HepG2 (cell line): ENCODE measurements around the gene PLEKHM2. TPM values are rescaled to one million over a fixed set of nuclear protein-coding genes. Genes with fewer than 3 reads are reported as not detected.
A peak's percentile ranks its signal among the peaks of the same experiment; 100 is the strongest.

Source experiments
- ATF7-NPFF ChIP-seq: sonication (generic); formaldehyde crosslinking; IDR thresholded peaks from 2 replicates; pipeline ENCODE4 v1.8.1; 2023; ENCODE audit warnings: mild to moderate bottlenecking, low read depth, missing genetic modification reagents, moderate library complexity
- HNF4A ChIP-seq: sonication (generic); formaldehyde crosslinking; IDR thresholded peaks from 2 replicates; pipeline ENCODE4 v1.4.0; 2020; ENCODE audit warnings: missing genetic modification reagents
- KDM5B ChIP-seq: sonication (generic); formaldehyde crosslinking; IDR thresholded peaks from 2 replicates; pipeline ENCODE4 v1.4.0; 2020; ENCODE audit warnings: missing genetic modification reagents, mild to moderate bottlenecking, borderline replicate concordance
- KLF11 ChIP-seq: IDR thresholded peaks from 2 replicates; pipeline ENCODE4 v1.6.1; 2016; ENCODE audit warnings: missing compliant biosample characterization
- KLF13 ChIP-seq: sonication (generic); formaldehyde crosslinking; IDR thresholded peaks from 2 replicates; pipeline ENCODE4 v1.4.0; 2020; ENCODE audit warnings: mild to moderate bottlenecking, missing genetic modification reagents
- MXD4 ChIP-seq: IDR thresholded peaks from 2 replicates; pipeline ENCODE4 v1.6.1; 2016; ENCODE audit warnings: mild to moderate bottlenecking, missing biosample characterization, missing genetic modification reagents
- NCOA1 ChIP-seq: sonication (generic); formaldehyde crosslinking; IDR thresholded peaks from 2 replicates; pipeline ENCODE4 v1.9.0; 2021; ENCODE audit warnings: missing genetic modification reagents
- NRL ChIP-seq: sonication (generic); formaldehyde crosslinking; IDR thresholded peaks from 2 replicates; pipeline ENCODE4 v1.5.0; 2020; ENCODE audit warnings: missing genetic modification reagents, mild to moderate bottlenecking, moderate library complexity, borderline replicate concordance
- RBM22 ChIP-seq: fragments of 200-400 bp; formaldehyde crosslinking; optimal IDR thresholded peaks from 2 replicates; pipeline ENCODE3; 2017; ENCODE audit warnings: mild to moderate bottlenecking, low read length, moderate library complexity
- RFXANK ChIP-seq: IDR thresholded peaks from 2 replicates; pipeline ENCODE4 v1.6.1; 2016
- RNF2 ChIP-seq: fragments of 450-650 bp; conservative IDR thresholded peaks from 2 replicates; pipeline ENCODE4 v1.6.1; 2016; ENCODE audit warnings: low read depth
- TCF7 ChIP-seq: sonication (generic); IDR thresholded peaks from 2 replicates; pipeline ENCODE4 v1.6.1; 2016; ENCODE audit warnings: antibody characterized with exemption, low read depth
- TEAD3 ChIP-seq: optimal IDR thresholded peaks from 2 replicates; pipeline ENCODE3; 2016; ENCODE audit warnings: borderline replicate concordance
- TOE1 ChIP-seq: sonication (generic); formaldehyde crosslinking; IDR thresholded peaks from 2 replicates; pipeline ENCODE4 v1.4.0; 2020; ENCODE audit warnings: mild to moderate bottlenecking, missing genetic modification reagents
- ZC3H4 ChIP-seq: sonication (generic); formaldehyde crosslinking; IDR thresholded peaks from 2 replicates; pipeline ENCODE4 v1.4.0; 2020; ENCODE audit warnings: missing genetic modification reagents, borderline replicate concordance
- ZNF432 ChIP-seq: sonication (generic); formaldehyde crosslinking; IDR thresholded peaks from 2 replicates; pipeline ENCODE4 v1.5.0; 2020; ENCODE audit warnings: missing genetic modification reagents, mild to moderate bottlenecking, borderline replicate concordance
- ZNF501 ChIP-seq: sonication (generic); formaldehyde crosslinking; IDR thresholded peaks from 2 replicates; pipeline ENCODE4 v1.5.1; 2020; ENCODE audit warnings: mild to moderate bottlenecking, moderate library complexity, missing genetic modification reagents
- ZNF547 ChIP-seq: sonication (generic); formaldehyde crosslinking; IDR thresholded peaks from 2 replicates; pipeline ENCODE4 v1.5.1; 2020; ENCODE audit warnings: mild to moderate bottlenecking, missing genetic modification reagents
- ZNF747 ChIP-seq: sonication (generic); formaldehyde crosslinking; IDR thresholded peaks from 2 replicates; pipeline ENCODE4 v1.8.1; 2023; ENCODE audit warnings: missing genetic modification reagents, mild to moderate bottlenecking, borderline replicate concordance
- ZNF790 ChIP-seq: sonication (generic); formaldehyde crosslinking; IDR thresholded peaks from 2 replicates; pipeline ENCODE4 v1.8.0; 2022; ENCODE audit warnings: missing genetic modification reagents, mild to moderate bottlenecking, borderline replicate concordance
- ZSCAN31 ChIP-seq: sonication (generic); formaldehyde crosslinking; IDR thresholded peaks from 2 replicates; pipeline ENCODE4 v1.5.0; 2020; ENCODE audit warnings: low read depth, mild to moderate bottlenecking, missing genetic modification reagents
- polyA plus RNA-seq, 8 experiments: library from polyadenylated mRNA; depleted of rRNA in 3 of 8; stranded (reverse) in 7 of 8; unstranded in 1 of 8; fragments of >200 nt; fragmentation: Illumina TruSeq in 4 of 8; extraction: Trizol in 4 of 8; gene quantifications; 2 replicates each; pipeline versions ENCODE4 v1.2.1 to v1.2.3, GENCODE V29; 2011 to 2016; ENCODE audit warnings: low read depth in 4 of 8, missing spikeins in 1 of 8, mixed read lengths in 1 of 8; ENCODE audit not compliant: insufficient read depth in 1 of 8
- total RNA-seq, 5 experiments: library from RNA; depleted of rRNA; stranded (reverse); fragments of >200 nt; fragmentation: Illumina TruSeq; extraction: Trizol; gene quantifications; 2 replicates each; pipeline ENCODE4 v1.2.3, GENCODE V29; 2016; ENCODE audit warnings: low read depth in 1 of 5
- TF ChIP-seq, protein P1 (sequence below): sonication (generic); formaldehyde crosslinking; IDR thresholded peaks from 2 replicates; pipeline ENCODE4 v1.5.0; 2020; ENCODE audit warnings: missing genetic modification reagents
- TF ChIP-seq, protein P2 (sequence below): sonication (generic); formaldehyde crosslinking; IDR thresholded peaks from 2 replicates; pipeline ENCODE4 v1.4.0; 2020; ENCODE audit warnings: mild to moderate bottlenecking, low read depth, missing genetic modification reagents
- TF ChIP-seq, protein P3 (sequence below): sonication (generic); formaldehyde crosslinking; IDR thresholded peaks from 2 replicates; pipeline ENCODE4 v1.4.0; 2020; ENCODE audit warnings: mild to moderate bottlenecking, missing genetic modification reagents, borderline replicate concordance

Gene PLEKHM2
- total and polyA plus RNA-seq, 2 of the 13 experiments (the other 11 are each of a cell fraction or from before 2014, with no cell fraction given): 16.5 to 27.3 TPM

DNA sequence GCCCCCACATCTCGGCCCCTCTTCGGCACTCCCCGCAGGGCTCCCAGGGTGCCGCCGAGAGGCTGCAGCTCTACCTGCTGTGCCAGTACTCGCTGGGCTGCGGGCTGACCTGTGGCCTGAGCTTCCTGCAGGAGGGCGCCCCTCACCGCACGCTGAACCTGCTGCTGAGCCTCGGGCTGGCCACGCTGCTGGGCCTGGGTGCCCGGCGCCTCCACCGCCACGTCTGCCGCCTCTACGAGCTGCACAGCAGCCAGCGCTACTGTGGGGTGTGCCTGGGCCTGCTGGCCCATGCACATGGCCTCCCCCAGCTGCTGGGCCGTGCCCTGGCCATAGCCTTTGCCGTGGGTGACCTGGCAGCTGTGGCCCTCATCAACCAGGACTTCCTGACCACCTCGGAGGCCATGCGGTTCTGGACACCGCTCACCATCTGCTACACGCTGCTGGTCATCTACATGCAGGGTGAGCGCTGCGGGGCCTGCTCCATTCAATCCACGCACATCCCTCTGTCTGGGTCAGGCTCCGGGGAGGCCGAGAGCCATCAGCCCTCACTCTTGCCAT lies 60.1 kb downstream of the PLEKHM2 start (continued):
- TF ChIP-seq, protein P1, sequence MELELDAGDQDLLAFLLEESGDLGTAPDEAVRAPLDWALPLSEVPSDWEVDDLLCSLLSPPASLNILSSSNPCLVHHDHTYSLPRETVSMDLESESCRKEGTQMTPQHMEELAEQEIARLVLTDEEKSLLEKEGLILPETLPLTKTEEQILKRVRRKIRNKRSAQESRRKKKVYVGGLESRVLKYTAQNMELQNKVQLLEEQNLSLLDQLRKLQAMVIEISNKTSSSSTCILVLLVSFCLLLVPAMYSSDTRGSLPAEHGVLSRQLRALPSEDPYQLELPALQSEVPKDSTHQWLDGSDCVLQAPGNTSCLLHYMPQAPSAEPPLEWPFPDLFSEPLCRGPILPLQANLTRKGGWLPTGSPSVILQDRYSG (CRISPR knock-in tag): no peak
- TF ChIP-seq TOE1 (CRISPR knock-in tag) (no peak), RBM22 (no peak), ZNF432 (CRISPR knock-in tag) (no peak), ZNF501 (CRISPR knock-in tag) (0 out of 2 replicates have a peak, but pooled peaks have one; percentile 54), ZC3H4 (CRISPR knock-in tag) (no peak), MXD4 (CRISPR knock-in tag) (0 out of 2 replicates have a peak, but pooled peaks have one; percentile 17), TEAD3 (CRISPR knock-in tag) (peak; percentile 11), RNF2 (peak; percentile 66; the same call in 1 of the 2 replicates), KDM5B (CRISPR knock-in tag) (no peak; the same call in 1 of the 2 replicates), ZNF790 (CRISPR knock-in tag) (peak; percentile 61; the same call in 1 of the 2 replicates), ZNF547 (0 out of 2 replicates have a peak, but pooled peaks have one; percentile 19), TCF7 (no peak), NRL (CRISPR knock-in tag) (0 out of 2 replicates have a peak, but pooled peaks have one; percentile 46), KLF13 (CRISPR knock-in tag) (no peak), ZSCAN31 (no peak), ATF7-NPFF (CRISPR knock-in tag) (peak; percentile 53; the same call in 1 of the 2 replicates), KLF11 (no peak), ZNF747 (no peak), NCOA1 (CRISPR knock-in tag) (no peak), RFXANK (CRISPR knock-in tag) (no peak), HNF4A (CRISPR knock-in tag) (0 out of 2 replicates have a peak, but pooled peaks have one; percentile 5)
- TF ChIP-seq, protein P2, sequence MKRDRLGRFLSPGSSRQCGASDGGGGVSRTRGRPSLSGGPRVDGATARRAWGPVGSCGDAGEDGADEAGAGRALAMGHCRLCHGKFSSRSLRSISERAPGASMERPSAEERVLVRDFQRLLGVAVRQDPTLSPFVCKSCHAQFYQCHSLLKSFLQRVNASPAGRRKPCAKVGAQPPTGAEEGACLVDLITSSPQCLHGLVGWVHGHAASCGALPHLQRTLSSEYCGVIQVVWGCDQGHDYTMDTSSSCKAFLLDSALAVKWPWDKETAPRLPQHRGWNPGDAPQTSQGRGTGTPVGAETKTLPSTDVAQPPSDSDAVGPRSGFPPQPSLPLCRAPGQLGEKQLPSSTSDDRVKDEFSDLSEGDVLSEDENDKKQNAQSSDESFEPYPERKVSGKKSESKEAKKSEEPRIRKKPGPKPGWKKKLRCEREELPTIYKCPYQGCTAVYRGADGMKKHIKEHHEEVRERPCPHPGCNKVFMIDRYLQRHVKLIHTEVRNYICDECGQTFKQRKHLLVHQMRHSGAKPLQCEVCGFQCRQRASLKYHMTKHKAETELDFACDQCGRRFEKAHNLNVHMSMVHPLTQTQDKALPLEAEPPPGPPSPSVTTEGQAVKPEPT (CRISPR knock-in tag): no peak
- TF ChIP-seq, protein P3, sequence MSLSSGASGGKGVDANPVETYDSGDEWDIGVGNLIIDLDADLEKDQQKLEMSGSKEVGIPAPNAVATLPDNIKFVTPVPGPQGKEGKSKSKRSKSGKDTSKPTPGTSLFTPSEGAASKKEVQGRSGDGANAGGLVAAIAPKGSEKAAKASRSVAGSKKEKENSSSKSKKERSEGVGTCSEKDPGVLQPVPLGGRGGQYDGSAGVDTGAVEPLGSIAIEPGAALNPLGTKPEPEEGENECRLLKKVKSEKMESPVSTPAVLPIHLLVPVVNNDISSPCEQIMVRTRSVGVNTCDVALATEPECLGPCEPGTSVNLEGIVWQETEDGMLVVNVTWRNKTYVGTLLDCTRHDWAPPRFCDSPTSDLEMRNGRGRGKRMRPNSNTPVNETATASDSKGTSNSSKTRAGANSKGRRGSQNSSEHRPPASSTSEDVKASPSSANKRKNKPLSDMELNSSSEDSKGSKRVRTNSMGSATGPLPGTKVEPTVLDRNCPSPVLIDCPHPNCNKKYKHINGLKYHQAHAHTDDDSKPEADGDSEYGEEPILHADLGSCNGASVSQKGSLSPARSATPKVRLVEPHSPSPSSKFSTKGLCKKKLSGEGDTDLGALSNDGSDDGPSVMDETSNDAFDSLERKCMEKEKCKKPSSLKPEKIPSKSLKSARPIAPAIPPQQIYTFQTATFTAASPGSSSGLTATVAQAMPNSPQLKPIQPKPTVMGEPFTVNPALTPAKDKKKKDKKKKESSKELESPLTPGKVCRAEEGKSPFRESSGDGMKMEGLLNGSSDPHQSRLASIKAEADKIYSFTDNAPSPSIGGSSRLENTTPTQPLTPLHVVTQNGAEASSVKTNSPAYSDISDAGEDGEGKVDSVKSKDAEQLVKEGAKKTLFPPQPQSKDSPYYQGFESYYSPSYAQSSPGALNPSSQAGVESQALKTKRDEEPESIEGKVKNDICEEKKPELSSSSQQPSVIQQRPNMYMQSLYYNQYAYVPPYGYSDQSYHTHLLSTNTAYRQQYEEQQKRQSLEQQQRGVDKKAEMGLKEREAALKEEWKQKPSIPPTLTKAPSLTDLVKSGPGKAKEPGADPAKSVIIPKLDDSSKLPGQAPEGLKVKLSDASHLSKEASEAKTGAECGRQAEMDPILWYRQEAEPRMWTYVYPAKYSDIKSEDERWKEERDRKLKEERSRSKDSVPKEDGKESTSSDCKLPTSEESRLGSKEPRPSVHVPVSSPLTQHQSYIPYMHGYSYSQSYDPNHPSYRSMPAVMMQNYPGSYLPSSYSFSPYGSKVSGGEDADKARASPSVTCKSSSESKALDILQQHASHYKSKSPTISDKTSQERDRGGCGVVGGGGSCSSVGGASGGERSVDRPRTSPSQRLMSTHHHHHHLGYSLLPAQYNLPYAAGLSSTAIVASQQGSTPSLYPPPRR: 0 out of 2 replicates have a peak, but pooled peaks have one; percentile 22
